ENCODE results near the gene SLIT3.

SLIT3 gene

DNA sequence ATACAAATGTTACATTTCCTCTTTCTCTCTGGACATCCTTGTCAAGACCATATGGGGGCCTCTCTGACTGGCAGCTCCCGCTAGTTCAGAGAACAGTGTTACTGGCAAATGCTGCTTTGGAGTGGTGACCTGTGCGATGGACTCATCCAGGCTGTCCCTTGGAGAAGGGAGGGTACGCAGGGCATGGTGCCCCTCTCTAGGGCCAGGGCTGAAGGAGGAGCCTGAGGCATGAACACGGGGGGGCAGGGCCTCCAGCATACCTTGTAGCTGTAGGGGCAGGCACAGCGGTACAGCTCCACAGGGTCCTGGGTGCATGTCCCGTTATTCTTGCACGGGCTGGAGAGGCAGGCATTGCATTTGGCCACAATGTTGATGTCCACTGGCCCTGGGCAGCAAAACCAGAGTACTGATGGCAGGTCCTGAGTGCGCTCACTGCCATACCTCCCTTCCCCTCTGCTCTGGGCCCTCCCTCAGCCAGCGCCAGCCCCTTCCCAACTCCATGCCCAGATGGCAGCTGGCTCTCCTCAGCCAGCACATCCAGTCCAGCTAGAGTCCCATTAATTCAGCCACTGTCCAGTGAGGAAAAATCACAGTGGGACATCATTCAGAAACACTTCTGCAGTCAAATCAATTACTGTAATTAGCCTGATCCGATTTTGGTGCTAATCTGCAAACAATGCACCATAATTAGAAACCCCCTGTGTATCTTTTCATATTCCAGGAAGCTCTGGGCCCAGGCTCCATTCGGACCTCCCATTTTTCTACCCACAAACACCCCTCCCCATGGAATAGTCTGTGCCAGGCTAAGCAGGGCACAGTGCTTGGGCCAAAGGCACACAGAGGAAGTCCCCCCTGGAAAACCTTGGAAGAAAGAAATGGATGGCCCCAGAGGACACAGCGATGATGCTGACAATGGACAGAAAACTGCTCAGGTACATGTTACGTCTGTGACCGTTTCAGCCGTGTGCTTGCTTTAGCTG, 592.9 kb downstream of the SLIT3 start:
- H3K27ac ChIP-seq: no peak overlapping the region
- TF ChIP-seq CTCF (conservative IDR thresholded peaks at IDR 0.05): no peak

DNA sequence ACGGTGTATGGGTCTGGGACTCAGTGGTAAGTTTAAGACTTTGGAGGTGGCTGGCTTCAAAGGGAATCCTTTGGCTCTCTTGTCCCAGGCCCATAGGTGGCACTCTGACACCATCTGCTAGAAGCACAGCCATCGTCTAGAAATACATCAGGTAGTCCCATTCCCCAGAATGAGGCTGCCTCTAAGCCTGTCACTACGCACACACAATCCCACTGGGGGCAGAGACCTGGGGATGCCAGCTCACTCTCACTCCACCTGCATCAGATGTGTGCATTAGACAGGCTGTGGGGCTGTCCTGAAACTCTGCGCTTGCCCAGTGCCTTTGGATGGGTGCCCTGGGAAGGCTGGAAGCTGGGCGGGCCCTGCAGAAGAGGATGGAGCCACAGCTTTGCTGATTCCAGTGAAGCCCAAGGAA, 594.3 kb downstream of the SLIT3 start:
- TF ChIP-seq CTCF (conservative IDR thresholded peaks at IDR 0.05): peak; percentile 83
- H3K27ac ChIP-seq: no peak overlapping the region

- no peak for TF ChIP-seq CTCF (conservative IDR thresholded peaks at IDR 0.05)
- no peak overlapping the region for H3K27ac ChIP-seq
These were observed 595.6 kb downstream of the SLIT3 start for GRCh38 chr5:168705321-168705720.

GRCh38 chr5:168702511-168702910, 598.4 kb downstream of the SLIT3 start:
- no peak for TF ChIP-seq CTCF (conservative IDR thresholded peaks at IDR 0.05)
- H3K27ac ChIP-seq: no peak overlapping the region

DNA sequence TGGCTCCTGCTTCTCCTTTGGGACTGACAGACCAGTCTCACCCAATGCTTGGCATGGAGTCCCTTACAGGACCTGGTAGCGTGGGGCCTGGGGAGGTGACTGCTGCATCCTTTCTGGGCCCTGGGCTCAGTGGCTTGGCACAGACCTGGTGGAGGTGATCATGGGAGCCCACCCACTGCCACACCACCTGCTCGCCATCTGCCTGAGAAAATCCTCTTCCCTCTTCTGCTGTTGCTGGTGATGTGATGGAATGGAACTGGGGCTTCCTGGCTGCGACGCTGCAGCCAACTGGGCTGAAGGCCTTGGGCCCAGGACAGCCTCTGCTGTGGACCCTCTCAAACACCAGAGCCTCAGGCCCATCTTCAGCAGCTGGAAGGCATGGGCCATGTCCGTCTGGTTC, 599.3 kb downstream of the SLIT3 start:
- no peak for TF ChIP-seq CTCF (conservative IDR thresholded peaks at IDR 0.05)

GRCh38 chr5:168699002-168699401, 601.9 kb downstream of the SLIT3 start:
- TF ChIP-seq CTCF (conservative IDR thresholded peaks at IDR 0.05): no peak
- no peak overlapping the region for H3K27ac ChIP-seq

More for the DNA sequence above, 599.3 kb downstream of the SLIT3 start:
- H3K27ac ChIP-seq: no peak overlapping the region

DNA sequence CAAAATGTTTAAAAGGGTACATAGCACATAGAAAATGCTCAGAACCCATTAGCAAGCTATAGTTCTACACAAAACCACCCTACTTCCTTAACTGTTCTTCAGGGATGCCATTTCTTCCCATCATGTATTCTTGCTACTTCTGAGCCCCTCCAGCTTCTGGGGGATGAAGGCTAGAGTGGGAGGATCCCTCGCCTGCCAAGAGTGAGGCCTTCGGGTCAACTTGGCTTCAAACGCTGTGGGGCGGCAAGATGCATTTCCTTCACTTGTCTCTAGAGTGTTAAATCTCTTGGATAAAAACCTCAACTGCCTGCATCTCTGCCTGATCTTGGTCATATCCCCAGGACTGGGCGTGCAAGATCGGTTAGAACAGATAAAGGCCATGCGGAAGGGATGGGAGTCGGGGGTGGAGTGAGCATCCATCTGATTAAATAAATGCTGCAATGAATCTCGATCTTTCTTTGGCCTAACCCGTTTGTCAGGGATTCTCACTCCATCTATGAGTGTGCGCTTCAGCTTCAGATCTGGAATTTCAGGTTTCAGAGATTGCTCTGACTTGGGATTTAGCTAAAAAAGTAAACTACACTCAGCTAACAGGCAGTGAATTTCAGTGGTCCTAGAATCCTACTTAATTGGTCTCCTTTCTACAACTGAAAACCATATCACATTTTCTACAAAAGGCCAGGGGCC, 603.8 kb downstream of the SLIT3 start:
- TF ChIP-seq CTCF (conservative IDR thresholded peaks at IDR 0.05): no peak
- H3K27ac ChIP-seq: peak overlapping the region; percentile 56

Data from VCaP (cell line).